Panc1 (cell line): ENCODE data around the gene TMEM109. TPM values are rescaled to one million over a fixed set of nuclear protein-coding genes. Genes with fewer than 3 reads are reported as not detected.

Source experiments
- ATAC-seq: fragments of 200-7000 bp; cut with Tn5 transposase; 2 replicates; pipeline ENCODE4 v1.9.1; 2020; ENCODE audit warnings: mild to moderate bottlenecking, moderate library complexity
- BruUV-seq: library from RNA; stranded (reverse); fragments of 400-500 nt; replicated peaks from 2 replicates; lab custom pipeline; 2021; lab: Mats Ljungman, UMichigan
- CTCF ChIA-PET: fragments of 300-600 bp; sonication (Branson Sonifier 250); formaldehyde crosslinking; loops from one replicate; lab custom pipeline; 2022; ENCODE audit warnings: antibody characterized with exemption; lab: Charles Lee
- POLR2A ChIA-PET: fragments of 300-600 bp; sonication (Branson Sonifier 250); formaldehyde crosslinking; loops from one replicate; lab custom pipeline; 2022; ENCODE audit warnings: antibody characterized with exemption; lab: Charles Lee
- DNase-seq: peaks from one replicate; pipeline ENCODE4 v3.0.0-alpha.2; 2010; ENCODE audit warnings: low read depth, low spot score
- H3K27ac ChIP-seq: 2 replicates; pipeline ENCODE4 v1.5.1; 2011; ENCODE audit warnings: mild to moderate bottlenecking, low read length, inconsistent platforms
- H3K27me3 ChIP-seq: fragments of 200-500 bp; sonication (Bioruptor generic); 2 replicates; pipeline ENCODE4 v1.6.0; 2014; ENCODE audit warnings: low read length, inconsistent platforms; ENCODE audit not compliant: control insufficient read depth, insufficient read depth
- H3K36me3 ChIP-seq: fragments of 200-500 bp; sonication (Bioruptor generic); 2 replicates; pipeline ENCODE4 v1.5.1; 2014; ENCODE audit warnings: inconsistent platforms, mild to moderate bottlenecking, low read length, moderate library complexity; ENCODE audit not compliant: control insufficient read depth, insufficient read depth
- H3K4me1 ChIP-seq: 2 replicates; pipeline ENCODE4 v1.5.1; 2011; ENCODE audit warnings: inconsistent platforms, mild to moderate bottlenecking, low read length, moderate library complexity; ENCODE audit not compliant: control insufficient read depth, insufficient read depth
- H3K4me3 ChIP-seq, 2 experiments: 2 replicates each; pipeline ENCODE4 v1.5.1; 2011 to 2012; ENCODE audit warnings: low read depth in 2 of 2, low read length in 2 of 2, mild to moderate bottlenecking in 2 of 2, inconsistent platforms in 1 of 2, moderate library complexity in 1 of 2
- H3K9me3 ChIP-seq: fragments of 200-500 bp; sonication (Bioruptor generic); 2 replicates; pipeline ENCODE4 v1.5.1; 2014; ENCODE audit warnings: low read depth, mild to moderate bottlenecking, inconsistent platforms, low read length, moderate library complexity; ENCODE audit not compliant: control insufficient read depth, insufficient read depth
- CTCF ChIP-seq: fragments of 450-650 bp; IDR thresholded peaks from 2 replicates; pipeline ENCODE4 v1.5.1; 2017; ENCODE audit warnings: mild to moderate bottlenecking
- POLR2AphosphoS5 ChIP-seq: IDR thresholded peaks from 2 replicates; pipeline ENCODE4 v1.6.1; 2012; ENCODE audit warnings: mild to moderate bottlenecking, low read depth, low read length, moderate library complexity
- REST ChIP-seq, 2 experiments: IDR thresholded peaks; 2 replicates each; pipeline ENCODE4 v1.6.1; 2011 to 2012; ENCODE audit warnings: low read depth in 2 of 2, control low read depth in 1 of 2, low read length in 1 of 2, mild to moderate bottlenecking in 1 of 2, moderate library complexity in 1 of 2; ENCODE audit not compliant: insufficient read depth in 1 of 2
- SIN3A ChIP-seq: IDR thresholded peaks from 2 replicates; pipeline ENCODE4 v1.6.1; 2012; ENCODE audit warnings: low read depth, mild to moderate bottlenecking, low read length, moderate library complexity, borderline replicate concordance; ENCODE audit not compliant: insufficient read depth
- TCF7L2 ChIP-seq: IDR thresholded peaks from 2 replicates; pipeline ENCODE4 v1.6.1; 2011; ENCODE audit warnings: mild to moderate bottlenecking, low read depth, low read length, inconsistent platforms
- in situ Hi-C: cut with HindIII; loops from 2 replicates; pipeline ENCODE4 v1.10.0; 2016; ENCODE audit warnings: low sequenced_read_pairs, low pct_unique_long_range_greater_than_20kb
- intact Hi-C: fragments of 100-400 bp; cut with micrococcal nuclease; formaldehyde crosslinking; loops from one replicate; pipeline ENCODE4 v1.10.0; 2022; ENCODE audit not compliant: unreplicated experiment
- total RNA-seq: library from RNA; stranded (reverse); gene quantifications from one replicate; pipeline ENCODE4 v1.2.1, GENCODE V29; 2021; ENCODE audit not compliant: unreplicated experiment

The TMEM109 gene
- total RNA-seq, 1 experiment from 2014 or later, result 91.8 TPM

- Histone ChIP-seq H3K36me3 (no peaks in the 10 kb centered on the region; the same call in 1 of the 2 replicates), H3K27me3 (no peaks in the 10 kb centered on the region), H3K9me3 (no peaks in the 10 kb centered on the region), H3K27ac (no peak overlapping the region), H3K4me1 (peaks cover 18% of the 10 kb centered on the region), H3K4me3 (no peak overlapping the region)
- intact Hi-C loops (no loop called here), in situ Hi-C loops (no loop called here)
- no peak for ATAC-seq
- no peak for DNase-seq
- ChIA-PET CTCF (no interaction called here), POLR2A (no interaction called here)
- no peak for TF ChIP-seq TCF7L2
- no peak for TF ChIP-seq POLR2AphosphoS5
- TF ChIP-seq SIN3A, result no peak
- TF ChIP-seq REST (IDR thresholded peaks at IDR 0.05; ENCODE audit: insufficient read depth in 1 of 2, low read depth in 2 of 2, low read length in 1 of 2), result no peak
- TF ChIP-seq CTCF, result no peak
- no TSS peak for BruUV-seq
Observed at GRCh38 chr11:60918939-60919265, 4.9 kb downstream of the TMEM109 start.

GRCh38 chr11:60919320-60919719, 5.4 kb downstream of the TMEM109 start:
- intact Hi-C loops (no loop called here), in situ Hi-C loops (no loop called here)
- Histone ChIP-seq H3K36me3 (no peaks in the 10 kb centered on the region; the same call in 1 of the 2 replicates), H3K27me3 (no peaks in the 10 kb centered on the region), H3K4me3 (no peak overlapping the region), H3K27ac (no peak overlapping the region), H3K9me3 (no peaks in the 10 kb centered on the region), H3K4me1 (peaks cover 20% of the 10 kb centered on the region)
- CTCF ChIA-PET, result no interaction called here
- POLR2A ChIA-PET, result no interaction called here
- TF ChIP-seq SIN3A (no peak), CTCF (no peak), TCF7L2 (no peak), REST (IDR thresholded peaks at IDR 0.05; ENCODE audit: insufficient read depth in 1 of 2, low read depth in 2 of 2, low read length in 1 of 2) (no peak), POLR2AphosphoS5 (no peak)
- ATAC-seq (no peak), DNase-seq (no peak)
- BruUV-seq, result no TSS peak
